SW480 (cell line): ENCODE measurements around the gene LINC01488.

Experiments used
- DNase-seq: peaks from one replicate; pipeline ENCODE4 v3.0.0-alpha.2; 2016; ENCODE audit warnings: low spot score

The LINC01488 gene

GRCh38 chr11:69510471-69511357 is 29.3 kb downstream of the LINC01488 start:
- peak; percentile 72 for DNase-seq

GRCh38 chr11:69511358-69512055 is 30.0 kb downstream of the LINC01488 start:
- DNase-seq: no peak

GRCh38 chr11:69512136-69512535 is 30.7 kb downstream of the LINC01488 start:
- DNase-seq: no peak

GRCh38 chr11:69512790-69513189 is 31.3 kb downstream of the LINC01488 start:
- no peak for DNase-seq

GRCh38 chr11:69513196-69513595 is 31.7 kb downstream of the LINC01488 start:
- DNase-seq: no peak

- no peak for DNase-seq
Observed at GRCh38 chr11:69513663-69514224, 32.3 kb downstream of the LINC01488 start.

- DNase-seq: no peak
Observed at GRCh38 chr11:69514771-69515170, 33.3 kb downstream of the LINC01488 start.

GRCh38 chr11:69515271-69516245 is 34.1 kb downstream of the LINC01488 start:
- DNase-seq: no peak

- no peak for DNase-seq
Observed at GRCh38 chr11:69516526-69516925, 35.1 kb downstream of the LINC01488 start.

GRCh38 chr11:69518081-69518950 is 36.9 kb downstream of the LINC01488 start:
- no peak for DNase-seq

GRCh38 chr11:69520186-69520916 is 38.9 kb downstream of the LINC01488 start:
- peak; percentile 32 for DNase-seq

GRCh38 chr11:69521457-69521856 is 40.0 kb downstream of the LINC01488 start:
- no peak for DNase-seq

GRCh38 chr11:69523453-69523852 is 42.0 kb downstream of the LINC01488 start:
- no peak for DNase-seq

GRCh38 chr11:69524291-69524882 is 42.9 kb downstream of the LINC01488 start:
- peak; percentile 93 for DNase-seq

GRCh38 chr11:69524991-69525411 is 43.5 kb downstream of the LINC01488 start:
- DNase-seq: peak; percentile 47

GRCh38 chr11:69525516-69526452 is 44.3 kb downstream of the LINC01488 start:
- DNase-seq: peak; percentile 31

- DNase-seq: no peak
Observed at GRCh38 chr11:69526453-69526810, 45.0 kb downstream of the LINC01488 start.

GRCh38 chr11:69529001-69529400 is 47.5 kb downstream of the LINC01488 start:
- DNase-seq: no peak
